Spleen (tissue), 7 donors: ENCODE results near the gene ZRANB1.

Experiments used
- CTCF ChIP-seq, 11 experiments: fragments of 200-600 bp in 7 of 11; fragments of 450-650 bp in 4 of 11; sonication (generic) in 4 of 11; IDR thresholded peaks in 8 of 11; conservative IDR thresholded peaks in 3 of 11; 1 replicate in 7 of 11; 2 replicates in 4 of 11; pipeline versions ENCODE4 v1.4.0 to v1.8.0; 2016 to 2021; ENCODE audit warnings: antibody characterized with exemption in 11 of 11, inconsistent platforms in 4 of 11, mild to moderate bottlenecking in 1 of 11
- POLR2A ChIP-seq, 3 donors: fragments of 450-650 bp; IDR thresholded peaks; one replicate each; pipeline ENCODE4 v1.5.1; 2017; ENCODE audit warnings: antibody characterized with exemption in 3 of 3, mild to moderate bottlenecking in 1 of 3
- POLR2AphosphoS5 ChIP-seq, 3 donors: sonication (generic); formaldehyde crosslinking; IDR thresholded peaks; one replicate each; pipeline ENCODE4 v1.5.1; 2017; ENCODE audit warnings: antibody characterized with exemption in 3 of 3
- donor health status: DM: no; HTN: no; CAD: no; lungs with moderate emphysema.
- donor health status: DM: no; HTN: no; CAD: no.
- donor health status: DM: no; HTN: no; CAD: no.

- no peak for TF ChIP-seq CTCF (IDR thresholded peaks at IDR 0.05 in 8 of 11, conservative IDR thresholded peaks at IDR 0.05 in 3 of 11)
- no peak for TF ChIP-seq POLR2A (IDR thresholded peaks at IDR 0.05)
- no peak for TF ChIP-seq POLR2AphosphoS5 (IDR thresholded peaks at IDR 0.05)
Observed at GRCh38 chr10:125035588-125036295, 93.8 kb downstream of the ZRANB1 start.
